Renal pelvis (tissue), 4 donors: Measurements from ENCODE around the gene CNGA3. TPM values are rescaled to one million over a fixed set of nuclear protein-coding genes. Genes with fewer than 3 reads are reported as not detected.

ENCODE experiments used
- DNase-seq: peaks from one replicate; pipeline ENCODE4 v3.0.0-alpha.2; 2013
- polyA plus RNA-seq, 3 donors: library from polyadenylated mRNA; unstranded; fragments of 120-200 nt; gene quantifications; one replicate each; pipeline ENCODE4 v1.2.1, GENCODE V29; 2013; ENCODE audit not compliant: insufficient read length in 3 of 3

Gene CNGA3
- polyA plus RNA-seq, 3 donors = not detected

DNA sequence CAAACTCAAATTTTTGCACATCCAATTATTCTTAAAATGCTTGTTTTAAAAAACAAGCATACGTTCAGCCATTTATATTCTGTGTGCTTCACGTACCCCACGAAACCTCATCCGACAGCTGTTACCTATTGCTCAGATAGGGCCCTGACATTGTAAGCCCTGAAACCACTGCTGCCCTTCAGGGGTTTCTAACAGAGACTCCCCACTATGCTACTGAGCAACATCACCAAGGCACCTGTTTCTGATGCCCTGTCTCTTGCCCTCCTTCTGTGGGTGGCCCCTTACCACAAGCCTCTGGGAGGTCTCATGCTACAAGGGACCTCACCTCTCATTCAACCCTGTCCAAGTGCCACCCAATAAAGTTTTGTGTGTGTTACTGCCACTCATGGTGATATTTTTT lies 18.5 kb upstream of the CNGA3 start:
- DNase-seq = no peak

DNA sequence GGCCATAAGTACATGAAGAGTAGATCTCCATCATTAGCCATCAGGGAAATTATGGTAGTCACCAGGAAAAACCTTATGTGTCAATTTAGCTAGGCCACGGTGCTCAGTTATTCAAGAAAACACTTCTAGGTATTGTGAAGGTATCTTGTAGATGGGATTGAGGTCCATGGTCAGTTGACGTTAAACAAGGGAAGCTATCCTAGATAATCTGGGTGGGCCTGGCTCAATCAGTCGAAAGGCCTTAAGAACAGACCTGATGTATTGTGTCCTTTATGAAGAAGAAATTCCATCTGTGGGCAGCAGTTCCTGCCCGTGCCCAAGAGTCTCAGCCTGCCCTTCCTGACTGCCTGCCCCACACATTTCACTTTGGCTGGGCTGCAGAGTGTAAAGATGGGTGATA lies 16.7 kb upstream of the CNGA3 start:
- no peak for DNase-seq

DNA sequence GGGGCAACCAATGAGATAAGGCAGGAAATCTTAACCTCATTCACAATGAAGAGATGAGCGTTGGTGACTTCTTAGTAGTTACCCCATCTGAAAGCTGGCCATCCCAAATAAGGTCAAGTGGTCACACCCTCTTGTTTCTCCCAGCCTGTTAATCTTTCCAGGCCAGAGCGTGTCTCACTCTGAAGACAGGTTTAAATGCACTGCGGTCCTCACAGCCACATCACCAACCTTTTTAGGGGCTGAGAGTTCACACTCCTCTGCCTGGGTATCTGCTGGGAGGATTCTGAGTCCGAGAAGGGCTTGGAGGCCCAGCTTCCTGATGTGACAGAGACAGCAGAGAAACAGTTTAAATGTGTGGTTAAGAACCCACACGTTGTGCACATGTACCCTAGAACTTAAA lies 13.3 kb upstream of the CNGA3 start:
- DNase-seq = no peak

GRCh38 chr2:98333922-98334321 lies 12.3 kb upstream of the CNGA3 start:
- DNase-seq = no peak

- no peak for DNase-seq
These were observed 11.7 kb upstream of the CNGA3 start for GRCh38 chr2:98334439-98335078.

- DNase-seq = no peak
These were observed 11.0 kb upstream of the CNGA3 start for GRCh38 chr2:98335271-98335670.

GRCh38 chr2:98341241-98341640 lies 5.0 kb upstream of the CNGA3 start:
- no peak for DNase-seq

DNA sequence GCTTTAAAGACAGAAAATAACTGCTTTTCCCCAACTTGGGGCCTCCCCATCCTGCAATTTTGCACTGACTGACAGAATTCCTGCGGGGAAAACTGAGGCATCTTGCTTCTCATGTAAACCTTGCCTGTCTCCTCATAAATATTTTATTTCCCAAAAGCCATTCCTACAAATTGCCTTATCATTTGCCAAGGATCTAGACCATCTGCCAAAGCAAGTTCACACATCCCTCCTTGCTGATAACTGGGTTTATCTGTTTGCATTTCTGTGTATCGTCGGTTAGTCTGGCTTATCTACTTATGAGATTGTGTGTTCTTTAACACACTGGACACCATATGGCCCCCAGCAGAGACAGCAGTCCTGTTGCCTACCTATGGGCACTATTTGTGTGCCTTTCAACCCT lies 3.0 kb upstream of the CNGA3 start:
- DNase-seq = no peak

GRCh38 chr2:98347298-98348065 lies 1.2 kb downstream of the CNGA3 start:
- DNase-seq = no peak

DNA sequence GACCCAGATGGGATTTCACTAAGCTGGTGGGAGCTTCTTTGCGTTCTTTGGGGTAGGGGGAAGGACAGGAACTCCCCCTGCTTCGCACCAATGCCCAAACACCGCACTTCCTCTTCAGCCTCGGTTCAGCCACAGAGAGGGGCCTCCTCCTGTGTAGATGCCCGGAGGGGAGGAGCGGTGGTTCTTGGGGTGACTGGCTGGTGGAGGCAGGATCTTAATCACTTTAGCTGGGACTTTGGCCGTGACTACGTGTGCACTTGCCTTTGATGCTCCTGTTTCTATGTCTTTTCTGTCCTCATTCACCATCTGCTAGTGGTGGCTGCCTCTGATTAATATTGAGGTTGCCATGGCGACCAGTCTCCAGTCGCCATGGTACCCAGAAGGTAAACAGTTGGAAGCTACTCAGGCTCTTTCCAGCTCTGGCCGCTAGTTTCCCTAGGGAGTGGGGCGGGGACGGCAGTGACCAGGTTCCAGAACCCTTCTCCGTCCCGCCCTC lies 1.9 kb downstream of the CNGA3 start:
- DNase-seq = no peak

DNA sequence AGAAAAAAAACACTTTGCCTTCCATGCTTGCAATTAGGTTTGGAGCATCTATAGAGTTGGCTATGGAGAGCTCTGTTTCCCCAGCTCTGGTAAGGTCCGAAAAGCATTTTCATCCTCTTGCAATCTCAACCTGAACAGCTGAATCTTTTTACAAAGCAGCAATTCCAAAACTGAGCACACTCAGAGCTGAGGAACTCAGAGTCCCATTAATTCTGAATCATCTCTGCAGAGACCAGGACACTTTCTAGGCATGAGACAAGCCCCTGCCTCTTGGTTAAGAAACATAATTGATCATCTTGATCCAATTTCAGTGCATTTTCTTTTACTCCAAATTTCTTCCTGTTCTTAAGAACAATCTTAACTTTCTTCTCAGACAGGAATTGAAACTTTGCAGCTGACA lies 4.2 kb downstream of the CNGA3 start:
- no peak for DNase-seq

GRCh38 chr2:98355881-98356280 lies 9.6 kb downstream of the CNGA3 start:
- no peak for DNase-seq

DNA sequence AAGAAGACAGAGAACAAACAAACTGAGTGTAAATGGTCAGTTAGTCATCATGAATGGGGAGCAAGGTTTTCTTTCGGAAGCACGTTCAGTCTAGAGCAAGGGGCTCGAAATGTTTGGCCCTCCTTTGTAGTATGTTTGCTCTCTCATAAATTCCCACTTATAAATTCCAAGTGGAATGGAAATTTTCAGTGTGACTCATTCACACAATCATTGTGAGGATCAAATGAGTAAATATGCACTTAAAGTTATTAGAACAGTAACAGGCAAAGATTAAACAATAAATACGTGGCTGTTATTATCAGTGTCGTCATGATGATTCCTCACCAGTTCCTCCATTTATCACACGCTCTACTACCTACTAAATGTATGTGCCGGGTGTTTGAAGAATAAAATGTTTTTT lies 10.5 kb downstream of the CNGA3 start:
- DNase-seq = no peak

DNA sequence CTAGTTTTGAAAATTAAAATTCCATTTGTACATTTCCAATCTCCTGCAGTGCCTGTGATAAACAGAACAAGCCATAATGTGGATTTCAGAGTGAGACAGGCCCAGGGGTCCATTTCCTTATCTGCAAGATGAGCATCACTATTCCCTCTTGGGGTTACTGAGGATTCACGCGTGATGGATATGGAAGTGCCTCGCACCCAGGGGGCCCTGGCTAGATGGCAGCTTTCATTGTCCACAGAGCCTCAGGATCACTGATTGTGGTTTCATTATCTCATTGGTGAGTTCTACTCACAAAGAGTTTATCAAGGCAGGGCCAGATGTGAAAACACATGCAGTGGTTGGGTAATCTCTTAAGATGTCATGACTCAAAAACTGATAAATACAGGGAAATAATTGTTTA lies 11.6 kb downstream of the CNGA3 start:
- DNase-seq = no peak

DNA sequence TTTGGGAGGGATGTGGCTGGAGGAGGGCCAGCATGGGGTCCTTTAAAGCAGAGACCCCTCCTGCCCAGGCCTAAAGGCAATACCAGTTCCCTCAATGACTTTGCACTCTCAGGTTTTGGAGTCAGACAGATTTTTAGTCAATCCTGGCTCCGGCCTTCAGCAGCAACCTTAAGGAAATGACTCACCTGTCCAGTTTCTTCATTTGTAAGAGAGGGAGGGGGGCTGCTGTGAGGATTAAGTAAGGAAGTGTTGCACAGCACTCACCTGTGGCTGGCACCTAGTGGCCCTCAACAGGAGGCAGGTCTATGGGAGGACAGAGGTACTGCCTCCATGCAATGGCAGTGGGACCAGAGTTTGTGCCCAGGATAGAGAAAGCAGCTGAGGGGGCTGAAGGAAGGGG lies 13.7 kb downstream of the CNGA3 start:
- no peak for DNase-seq

DNA sequence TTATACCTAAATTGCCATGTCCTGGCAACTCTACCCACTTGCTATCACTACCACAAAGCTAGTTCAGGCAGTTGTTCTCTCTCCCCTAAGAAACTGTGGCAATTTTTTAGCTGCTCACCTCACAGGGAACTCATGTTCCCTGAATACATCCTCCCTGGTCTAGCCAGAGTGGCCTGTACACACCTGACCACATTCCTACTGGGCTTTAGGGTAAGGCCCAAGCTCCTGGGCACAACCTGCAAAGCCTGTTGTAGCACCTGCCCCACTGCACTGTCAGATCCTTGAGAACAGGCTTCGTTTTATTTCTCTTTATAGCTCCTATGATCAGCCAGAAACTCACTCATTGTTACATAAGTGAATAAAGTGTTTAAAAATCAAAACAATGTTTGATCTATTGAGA lies 21.5 kb downstream of the CNGA3 start:
- no peak for DNase-seq

DNA sequence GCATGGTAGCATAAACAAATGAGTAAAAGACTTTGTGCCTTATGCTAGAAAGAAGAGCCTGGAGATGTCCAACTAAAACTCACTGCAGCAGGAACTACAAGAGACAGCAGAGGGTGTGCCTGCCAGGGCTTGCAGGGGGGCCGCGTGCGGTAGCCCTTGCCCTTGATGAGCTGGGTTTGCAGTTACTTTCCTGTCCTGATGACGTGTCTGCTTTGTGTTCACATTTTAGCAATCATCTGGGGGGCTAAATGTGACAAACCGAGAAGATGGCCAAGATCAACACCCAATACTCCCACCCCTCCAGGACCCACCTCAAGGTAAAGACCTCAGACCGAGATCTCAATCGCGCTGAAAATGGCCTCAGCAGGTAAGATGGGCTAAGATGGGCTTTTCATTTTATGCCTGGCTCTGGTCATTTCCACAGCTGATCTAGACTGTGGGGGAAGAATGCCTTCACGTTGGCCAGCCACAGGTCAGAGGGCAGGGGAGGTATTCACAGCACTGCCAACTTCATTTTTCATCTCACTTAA lies 23.5 kb downstream of the CNGA3 start:
- no peak for DNase-seq

GRCh38 chr2:98372121-98372520 lies 25.9 kb downstream of the CNGA3 start:
- DNase-seq = no peak

DNA sequence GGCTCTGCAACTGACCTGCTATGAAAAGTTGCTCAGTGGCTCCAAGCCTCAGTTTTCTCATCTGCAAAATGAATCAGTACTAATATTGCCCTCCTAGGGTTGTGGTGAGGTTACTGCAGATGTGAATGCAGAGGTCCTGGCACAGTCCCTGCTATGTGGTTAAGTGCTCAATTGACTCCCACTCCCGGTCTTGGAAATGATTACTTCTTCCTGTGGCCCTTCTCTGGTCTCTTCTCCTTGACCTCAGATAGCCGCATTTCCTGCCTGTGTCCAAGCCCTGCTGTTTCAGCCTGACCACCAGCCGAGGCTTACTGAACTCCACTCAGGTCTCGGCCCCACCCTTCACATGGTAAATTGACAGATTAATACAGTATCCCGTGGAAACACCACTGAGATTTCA lies 26.3 kb downstream of the CNGA3 start:
- no peak for DNase-seq

- no peak for DNase-seq
These were observed 28.0 kb downstream of the CNGA3 start for GRCh38 chr2:98374286-98374685.

DNA sequence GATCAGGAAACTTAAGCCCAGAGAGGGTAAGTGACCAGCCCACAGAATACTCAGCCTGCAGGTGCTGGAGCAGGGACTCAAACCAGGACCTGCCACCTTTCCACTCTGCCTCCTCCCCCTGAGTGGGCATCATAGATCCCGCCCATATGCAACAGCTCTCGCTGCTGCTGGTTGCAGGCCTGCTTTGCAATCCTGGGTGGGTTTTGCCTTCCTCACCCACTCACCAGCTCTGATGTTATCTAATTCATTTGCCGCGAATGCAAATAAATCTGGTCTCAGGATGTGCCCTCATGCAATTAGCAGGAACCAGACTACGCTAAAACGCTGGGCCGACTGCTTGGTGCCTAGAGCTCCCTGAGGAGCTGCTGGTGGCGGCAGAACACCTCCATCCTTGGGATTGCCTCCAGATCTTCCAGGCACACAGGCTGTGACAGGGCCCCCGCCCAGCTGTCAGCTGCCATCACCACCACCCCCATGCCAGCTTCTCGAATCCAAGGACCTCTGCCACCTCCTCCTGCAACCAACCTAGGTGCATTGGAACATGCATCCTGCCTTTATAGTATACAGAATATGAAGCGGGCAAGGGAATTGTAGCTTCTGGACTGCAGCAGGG lies 28.8 kb downstream of the CNGA3 start:
- DNase-seq = no peak

GRCh38 chr2:98376301-98376910 lies 30.1 kb downstream of the CNGA3 start:
- no peak for DNase-seq

DNA sequence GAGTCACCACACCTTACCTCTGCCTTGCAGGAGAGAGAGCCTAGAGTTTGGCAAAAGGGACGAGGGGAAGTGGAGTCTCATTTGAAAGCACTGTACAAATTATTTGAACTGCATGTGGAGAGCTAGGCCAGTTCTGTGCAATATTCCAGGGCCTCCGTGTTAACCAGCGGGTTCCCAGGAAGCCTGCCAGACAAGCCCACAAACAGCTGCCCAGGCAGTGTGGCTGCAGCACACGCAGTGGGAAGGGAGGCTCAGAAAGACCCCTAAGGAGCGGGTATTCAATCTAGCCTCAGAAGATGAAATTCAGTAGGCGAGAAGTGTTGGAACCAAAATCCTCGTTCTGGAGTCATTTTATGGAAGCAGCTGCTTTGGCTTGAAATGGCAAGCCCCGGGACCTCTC lies 30.7 kb downstream of the CNGA3 start:
- no peak for DNase-seq
